ENCODE measurements around the gene SSRP1. TPM values are rescaled to one million over a fixed set of nuclear protein-coding genes. Genes with fewer than 3 reads are reported as not detected.

SSRP1 gene
- total RNA-seq, 1 donor from 2014 or later = 79.5 TPM

DNA sequence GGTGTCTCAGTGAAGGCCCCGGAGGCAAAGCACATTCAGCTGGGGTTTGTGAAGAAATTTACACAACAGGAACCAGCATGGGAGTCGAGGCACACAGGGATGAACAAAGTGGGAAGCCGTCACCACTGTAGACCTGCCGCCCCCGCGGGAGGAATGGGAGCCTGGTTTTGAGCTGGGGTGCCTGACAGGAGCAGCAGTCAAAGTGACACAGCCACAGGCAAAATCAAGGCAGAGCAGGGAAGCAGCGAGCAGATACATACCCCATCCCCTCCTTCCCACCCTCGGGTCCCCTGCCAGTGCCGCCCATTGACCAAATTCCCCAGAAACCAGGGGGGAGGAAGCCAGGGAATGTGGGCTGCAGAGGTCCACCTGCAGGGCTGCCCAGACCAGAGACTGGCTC is 23.3 kb upstream of the SSRP1 start:
- Histone ChIP-seq H3K27me3 (ENCODE audit: insufficient read depth, low read length) (peaks cover 9% of the 10 kb centered on the region), H3K4me3 (ENCODE audit: insufficient read depth, low read depth, low read length) (no peak overlapping the region), H4K20me1 (ENCODE audit: insufficient read depth, low read length) (no peaks in the 10 kb centered on the region), H3K36me3 (ENCODE audit: insufficient read depth, low read length) (no peaks in the 10 kb centered on the region), H3K9ac (ENCODE audit: low read length) (no peak overlapping the region), H3K79me2 (ENCODE audit: insufficient read depth, low read length) (no peaks in the 10 kb centered on the region), H3K27ac (ENCODE audit: low read depth, low read length) (no peak overlapping the region), H3K4me1 (ENCODE audit: insufficient read depth, low read length) (no peaks in the 10 kb centered on the region), H3K4me2 (ENCODE audit: low read length) (no peak overlapping the region), H3K9me3 (ENCODE audit: insufficient read depth, low read depth, low read length) (no peaks in the 10 kb centered on the region), H2AFZ (ENCODE audit: low read depth, low read length) (no peak overlapping the region)
- H3K9me3 Mint-ChIP-seq (ENCODE audit: unreplicated experiment) = peaks cover 9% of the 10 kb centered on the region
- H3K27ac Mint-ChIP-seq (ENCODE audit: unreplicated experiment) = no peak overlapping the region
- no peak overlapping the region for H3K4me3 Mint-ChIP-seq (ENCODE audit: unreplicated experiment)
- no peaks in the 10 kb centered on the region for H3K4me1 Mint-ChIP-seq (ENCODE audit: low read depth, unreplicated experiment)
- H3K36me3 Mint-ChIP-seq (ENCODE audit: low read depth, unreplicated experiment) = peaks cover 3% of the 10 kb centered on the region
- DNase-seq (ENCODE audit: low read depth) (no peak), FAIRE-seq (no peak)
- no peak for TF ChIP-seq EZH2 (IDR thresholded peaks at IDR 0.05; ENCODE audit: insufficient read depth, low read length)
- TF ChIP-seq, protein P1, sequence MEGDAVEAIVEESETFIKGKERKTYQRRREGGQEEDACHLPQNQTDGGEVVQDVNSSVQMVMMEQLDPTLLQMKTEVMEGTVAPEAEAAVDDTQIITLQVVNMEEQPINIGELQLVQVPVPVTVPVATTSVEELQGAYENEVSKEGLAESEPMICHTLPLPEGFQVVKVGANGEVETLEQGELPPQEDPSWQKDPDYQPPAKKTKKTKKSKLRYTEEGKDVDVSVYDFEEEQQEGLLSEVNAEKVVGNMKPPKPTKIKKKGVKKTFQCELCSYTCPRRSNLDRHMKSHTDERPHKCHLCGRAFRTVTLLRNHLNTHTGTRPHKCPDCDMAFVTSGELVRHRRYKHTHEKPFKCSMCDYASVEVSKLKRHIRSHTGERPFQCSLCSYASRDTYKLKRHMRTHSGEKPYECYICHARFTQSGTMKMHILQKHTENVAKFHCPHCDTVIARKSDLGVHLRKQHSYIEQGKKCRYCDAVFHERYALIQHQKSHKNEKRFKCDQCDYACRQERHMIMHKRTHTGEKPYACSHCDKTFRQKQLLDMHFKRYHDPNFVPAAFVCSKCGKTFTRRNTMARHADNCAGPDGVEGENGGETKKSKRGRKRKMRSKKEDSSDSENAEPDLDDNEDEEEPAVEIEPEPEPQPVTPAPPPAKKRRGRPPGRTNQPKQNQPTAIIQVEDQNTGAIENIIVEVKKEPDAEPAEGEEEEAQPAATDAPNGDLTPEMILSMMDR (IDR thresholded peaks at IDR 0.05; ENCODE audit: insufficient read depth, low read depth, low read length) = no peak
- peaks cover 38% of the 10 kb centered on the region for H3K27me3 Mint-ChIP-seq (ENCODE audit: low read depth, unreplicated experiment)

DNA sequence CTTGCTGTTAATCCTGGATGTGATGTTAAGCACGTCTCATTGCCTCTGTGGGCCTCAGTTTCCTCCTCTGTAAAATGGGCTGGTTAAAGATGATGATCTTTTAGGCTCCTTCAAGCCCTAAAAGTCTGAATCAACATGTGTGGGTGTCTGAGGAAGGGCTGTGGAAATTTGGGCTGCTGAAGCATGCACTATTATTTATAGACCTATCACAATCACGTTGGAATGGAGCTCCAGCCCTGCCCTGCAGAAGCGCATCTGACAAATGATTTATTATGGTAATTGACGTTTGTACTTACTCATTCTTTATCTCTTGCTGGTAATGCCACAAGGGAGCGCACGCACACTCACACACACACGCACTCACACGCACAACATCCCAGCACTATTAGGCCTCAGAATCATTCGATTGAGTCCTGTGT is 22.9 kb upstream of the SSRP1 start:
- no peak for FAIRE-seq
- H3K27ac Mint-ChIP-seq (ENCODE audit: unreplicated experiment) = no peak overlapping the region
- Histone ChIP-seq H2AFZ (ENCODE audit: low read depth, low read length) (no peak overlapping the region), H4K20me1 (ENCODE audit: insufficient read depth, low read length) (no peaks in the 10 kb centered on the region), H3K9ac (ENCODE audit: low read length) (no peak overlapping the region), H3K27me3 (ENCODE audit: insufficient read depth, low read length) (peaks cover 9% of the 10 kb centered on the region), H3K4me3 (ENCODE audit: insufficient read depth, low read depth, low read length) (no peak overlapping the region), H3K9me3 (ENCODE audit: insufficient read depth, low read depth, low read length) (no peaks in the 10 kb centered on the region), H3K79me2 (ENCODE audit: insufficient read depth, low read length) (no peaks in the 10 kb centered on the region), H3K4me2 (ENCODE audit: low read length) (no peak overlapping the region), H3K27ac (ENCODE audit: low read depth, low read length) (no peak overlapping the region), H3K36me3 (ENCODE audit: insufficient read depth, low read length) (no peaks in the 10 kb centered on the region), H3K4me1 (ENCODE audit: insufficient read depth, low read length) (no peaks in the 10 kb centered on the region)
- peaks cover 35% of the 10 kb centered on the region for H3K27me3 Mint-ChIP-seq (ENCODE audit: low read depth, unreplicated experiment)
- peaks cover 9% of the 10 kb centered on the region for H3K9me3 Mint-ChIP-seq (ENCODE audit: unreplicated experiment)
- peak; percentile 47 for DNase-seq (ENCODE audit: low read depth)
- peaks cover 3% of the 10 kb centered on the region for H3K36me3 Mint-ChIP-seq (ENCODE audit: low read depth, unreplicated experiment)
- no peak for TF ChIP-seq EZH2 (IDR thresholded peaks at IDR 0.05; ENCODE audit: insufficient read depth, low read length)
- TF ChIP-seq, protein P1 (IDR thresholded peaks at IDR 0.05; ENCODE audit: insufficient read depth, low read depth, low read length) = no peak
- no peaks in the 10 kb centered on the region for H3K4me1 Mint-ChIP-seq (ENCODE audit: low read depth, unreplicated experiment)
- H3K4me3 Mint-ChIP-seq (ENCODE audit: unreplicated experiment) = no peak overlapping the region

DNA sequence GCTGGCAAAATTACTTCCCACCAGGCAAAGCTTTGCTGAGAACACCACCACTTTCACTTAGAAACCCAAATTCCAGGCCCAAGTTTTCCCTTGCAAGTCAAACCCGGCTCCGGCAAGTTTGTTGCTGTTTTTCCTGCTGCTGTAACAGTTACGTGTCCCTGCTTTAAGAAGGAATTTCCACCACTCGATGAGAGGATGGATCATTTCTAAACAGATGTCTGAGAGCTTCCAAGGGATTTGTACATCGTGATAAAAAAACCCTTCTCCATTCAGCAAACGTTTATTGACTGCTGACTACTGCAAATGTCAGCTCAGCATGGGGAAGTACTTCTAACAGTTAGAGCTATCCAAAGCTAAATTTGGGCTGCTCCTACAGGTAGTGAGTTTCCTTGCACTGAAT is 22.2 kb upstream of the SSRP1 start:
- Histone ChIP-seq H3K27me3 (ENCODE audit: insufficient read depth, low read length) (peaks cover 14% of the 10 kb centered on the region), H3K27ac (ENCODE audit: low read depth, low read length) (no peak overlapping the region), H3K79me2 (ENCODE audit: insufficient read depth, low read length) (no peaks in the 10 kb centered on the region), H4K20me1 (ENCODE audit: insufficient read depth, low read length) (no peaks in the 10 kb centered on the region), H3K36me3 (ENCODE audit: insufficient read depth, low read length) (no peaks in the 10 kb centered on the region), H3K4me3 (ENCODE audit: insufficient read depth, low read depth, low read length) (no peak overlapping the region), H3K4me2 (ENCODE audit: low read length) (no peak overlapping the region), H3K4me1 (ENCODE audit: insufficient read depth, low read length) (no peaks in the 10 kb centered on the region), H3K9ac (ENCODE audit: low read length) (no peak overlapping the region), H3K9me3 (ENCODE audit: insufficient read depth, low read depth, low read length) (no peaks in the 10 kb centered on the region), H2AFZ (ENCODE audit: low read depth, low read length) (no peak overlapping the region)
- H3K4me3 Mint-ChIP-seq (ENCODE audit: unreplicated experiment) = no peak overlapping the region
- H3K27me3 Mint-ChIP-seq (ENCODE audit: low read depth, unreplicated experiment) = peaks cover 30% of the 10 kb centered on the region
- DNase-seq (ENCODE audit: low read depth) (no peak), FAIRE-seq (no peak)
- peaks cover 3% of the 10 kb centered on the region for H3K36me3 Mint-ChIP-seq (ENCODE audit: low read depth, unreplicated experiment)
- no peak overlapping the region for H3K27ac Mint-ChIP-seq (ENCODE audit: unreplicated experiment)
- H3K4me1 Mint-ChIP-seq (ENCODE audit: low read depth, unreplicated experiment) = no peaks in the 10 kb centered on the region
- peaks cover 4% of the 10 kb centered on the region for H3K9me3 Mint-ChIP-seq (ENCODE audit: unreplicated experiment)
- no peak for TF ChIP-seq EZH2 (IDR thresholded peaks at IDR 0.05; ENCODE audit: insufficient read depth, low read length)
- TF ChIP-seq, protein P1 (IDR thresholded peaks at IDR 0.05; ENCODE audit: insufficient read depth, low read depth, low read length) = no peak
